ENCODE results near the gene GLP2R. TPM values are rescaled to one million over a fixed set of nuclear protein-coding genes. Genes with fewer than 3 reads are reported as not detected.

Gene GLP2R
- total and polyA plus RNA-seq, 2 of the 8 experiments (the other 6 are each of a cell fraction or from before 2014, with no cell fraction given): not detected

GRCh38 chr17:9905902-9906301, 80.2 kb downstream of the GLP2R start:
- no peak overlapping the region for H3K56ac ChIP-seq (replicated peaks; ENCODE audit: insufficient read length, low read depth, low read length)
- no peak overlapping the region for H3K23ac ChIP-seq (ENCODE audit: insufficient read length)
- peaks cover 0 to 4% (median 2%) of the 10 kb centered on the region in 4 experiments; a peak in 3 of 7 replicates for H3K4me1 ChIP-seq (replicated peaks in 1 of 4; ENCODE audit: control insufficient read depth in 3 of 4, insufficient read depth in 4 of 4, low read length in 3 of 4)
- H3K4ac ChIP-seq (replicated peaks; ENCODE audit: insufficient read length, low read depth, low read length): peak overlapping the region; percentile 48
- H4K91ac ChIP-seq (replicated peaks; ENCODE audit: insufficient read length, low read length): no peak overlapping the region
- 50% methylated on average over 4 of the region's 4 CpGs; no CpG with 5 or more reads in 1 of the 2 experiments for WGBS, 2 experiments (ENCODE audit: extremely low coverage in 1 of 2, insufficient coverage in 1 of 2, insufficient read length in 1 of 2, insufficient replicate concordance in 2 of 2, low coverage in 1 of 2, low lambda C conversion rate in 2 of 2, missing lambda C conversion rate in 1 of 2)
- H4K5ac ChIP-seq (ENCODE audit: insufficient read length, low read depth, low read length): no peak overlapping the region
- FAIRE-seq: peak; percentile 86
- H3K14ac ChIP-seq (ENCODE audit: insufficient read length): no peak overlapping the region
- H3K27me3 ChIP-seq (replicated peaks in 1 of 4; ENCODE audit: control insufficient read depth in 3 of 4, extremely low read depth in 1 of 4, insufficient read depth in 3 of 4, low read length in 3 of 4): no peaks in the 10 kb centered on the region; a peak in 1 of 7 replicates
- POLR2A ChIA-PET (ENCODE audit: partially characterized antibody): no interaction called here
- no peak overlapping the region for H2BK15ac ChIP-seq (ENCODE audit: low read length)
- H3K9me3 ChIP-seq (ENCODE audit: insufficient read depth in 2 of 2, low read depth in 1 of 2, low read length in 1 of 2): no peaks in the 10 kb centered on the region
- no peak overlapping the region for H2BK120ac ChIP-seq (replicated peaks; ENCODE audit: low read depth, low read length)
- no peak overlapping the region for H2AK5ac ChIP-seq (ENCODE audit: low read depth, low read length)
- no peak overlapping the region; a peak in 1 of 7 replicates for H3K9ac ChIP-seq (replicated peaks in 1 of 4; ENCODE audit: extremely low read depth in 1 of 4, low read depth in 3 of 4, low read length in 3 of 4)
- no peak overlapping the region for H4K8ac ChIP-seq (ENCODE audit: extremely low read depth, insufficient read depth, low read length)
- no peak overlapping the region for H3K4me3 ChIP-seq (ENCODE audit: extremely low read depth in 1 of 4, insufficient read depth in 2 of 4, low read depth in 3 of 4, low read length in 4 of 4)
- H3K36me3 ChIP-seq (ENCODE audit: control insufficient read depth in 2 of 4, insufficient read depth in 4 of 4, low read length in 3 of 4): no peaks in the 10 kb centered on the region
- no peak overlapping the region for H3K18ac ChIP-seq (ENCODE audit: extremely low read depth, low read length)
- H3K23me2 ChIP-seq (ENCODE audit: low read depth, low read length): no peaks in the 10 kb centered on the region
- DNase-seq (ENCODE audit: low read depth in 1 of 2, low spot score in 2 of 2): peak in 1 of 2 experiments; percentile 82
- CTCF ChIA-PET (ENCODE audit: partially characterized antibody): interaction anchor here (0.8 to 10.8 kb wide), 16 partner anchors 13 to 381 kb away, joined by 3 to 101 read pairs (median 4); no protein-coding TSS in a partner anchor
- no peaks in the 10 kb centered on the region for H3K79me1 ChIP-seq (ENCODE audit: low read depth, low read length)
- no peaks in the 10 kb centered on the region for H4K20me1 ChIP-seq (replicated peaks in 1 of 2; ENCODE audit: control insufficient read depth in 1 of 2, insufficient read depth in 2 of 2, low read length in 2 of 2)
- H2AFZ ChIP-seq (ENCODE audit: low read length): no peak overlapping the region
- H3K79me2 ChIP-seq (ENCODE audit: control insufficient read depth in 1 of 2, insufficient read depth in 2 of 2, low read length in 2 of 2): no peaks in the 10 kb centered on the region
- no peak overlapping the region for H2BK20ac ChIP-seq (ENCODE audit: low read length)
- H3K27ac ChIP-seq (ENCODE audit: low read depth, low read length): no peak overlapping the region
- no peak overlapping the region for H2BK12ac ChIP-seq (ENCODE audit: low read depth, low read length)
- H3K4me2 ChIP-seq (ENCODE audit: insufficient read depth in 1 of 2, low read depth in 2 of 2, low read length in 2 of 2): no peak overlapping the region
- H2BK5ac ChIP-seq (ENCODE audit: low read depth, low read length): no peak overlapping the region
- TF ChIP-seq ATF3 (IDR thresholded peaks at IDR 0.05; ENCODE audit: insufficient read depth, low read depth, low read length) (no peak), MAX (IDR thresholded peaks at IDR 0.05) (peak; percentile 58), TEAD4 (IDR thresholded peaks at IDR 0.05; ENCODE audit: low read depth, low read length) (no peak), SP1 (IDR thresholded peaks at IDR 0.05; ENCODE audit: low read depth, low read length) (no peak), ZNF274 (IDR thresholded peaks at IDR 0.05; ENCODE audit: borderline replicate concordance, extremely low read depth, low read length) (no peak), USF2 (IDR thresholded peaks at IDR 0.05; ENCODE audit: low read length) (0 out of 2 replicates have a peak, but pooled peaks have one; percentile 39), ASH2L (IDR thresholded peaks at IDR 0.05; ENCODE audit: low read length) (no peak), GTF2F1 (IDR thresholded peaks at IDR 0.05; ENCODE audit: borderline replicate concordance, low read depth, low read length) (no peak), RNF2 (IDR thresholded peaks at IDR 0.05; ENCODE audit: borderline replicate concordance, low read depth, low read length, missing control alignments, poor library complexity, severe bottlenecking) (no peak), RAD21 (IDR thresholded peaks at IDR 0.05 in 1 of 2, conservative IDR thresholded peaks at IDR 0.05 in 1 of 2; ENCODE audit: low read depth in 2 of 2, low read length in 2 of 2) (peak; percentile 63 to 67), KDM1A (IDR thresholded peaks at IDR 0.05; ENCODE audit: borderline replicate concordance, low read length) (no peak)

Data from H1 (cell line).